GM23338 (cell line): ENCODE results near the gene ZHX3. TPM values are rescaled to one million over a fixed set of nuclear protein-coding genes. Genes with fewer than 3 reads are reported as not detected.

Experiments used
- ATAC-seq: fragments of 200-7000 bp; cut with Tn5 transposase; 3 replicates; pipeline ENCODE4 v1.9.1; 2020
- DNase-seq: peaks from one replicate; pipeline ENCODE4 v3.0.0-alpha.2; 2015; ENCODE audit warnings: low spot score
- H2AFZ ChIP-seq: fragments of 200-600 bp; sonication (generic); 2 replicates; pipeline ENCODE4 v1.8.0; 2016; ENCODE audit warnings: antibody characterized with exemption, mild to moderate bottlenecking, moderate library complexity
- H3F3A ChIP-seq: fragments of 200-600 bp; sonication (generic); replicated peaks from 2 replicates; pipeline ENCODE4 v1.8.0; 2017; ENCODE audit warnings: antibody characterized with exemption, mixed run types, low read depth
- H3K27ac ChIP-seq: fragments of 200-600 bp; sonication (generic); 2 replicates; pipeline ENCODE4 v1.6.1; 2016; ENCODE audit warnings: low read depth
- H3K27me3 ChIP-seq: fragments of 200-600 bp; sonication (generic); 2 replicates; pipeline ENCODE4 v1.8.0; 2016; ENCODE audit warnings: mild to moderate bottlenecking, mixed run types, moderate library complexity; ENCODE audit not compliant: insufficient read depth
- H3K36me3 ChIP-seq: fragments of 200-600 bp; sonication (generic); 2 replicates; pipeline ENCODE4 v1.8.0; 2016; ENCODE audit warnings: mild to moderate bottlenecking; ENCODE audit not compliant: insufficient read depth
- H3K4me1 ChIP-seq: fragments of 200-600 bp; sonication (generic); 2 replicates; pipeline ENCODE4 v1.8.0; 2016; ENCODE audit warnings: mild to moderate bottlenecking, moderate library complexity; ENCODE audit not compliant: insufficient read depth
- H3K4me2 ChIP-seq: fragments of 200-600 bp; sonication (generic); 2 replicates; pipeline ENCODE4 v1.7.1; 2017; ENCODE audit warnings: mixed run types
- H3K4me3 ChIP-seq: fragments of 200-600 bp; sonication (generic); 2 replicates; pipeline ENCODE4 v1.6.1; 2016; ENCODE audit warnings: mixed run types
- H3K79me2 ChIP-seq: fragments of 200-600 bp; sonication (generic); replicated peaks from 2 replicates; pipeline ENCODE4 v1.8.0; 2017; ENCODE audit warnings: mild to moderate bottlenecking; ENCODE audit not compliant: insufficient read depth
- H3K9me2 ChIP-seq: fragments of 200-600 bp; sonication (generic); 2 replicates; pipeline ENCODE4 v1.8.0; 2017; ENCODE audit not compliant: insufficient read depth
- H4K20me1 ChIP-seq: fragments of 200-600 bp; sonication (generic); replicated peaks from 2 replicates; pipeline ENCODE4 v1.8.0; 2017; ENCODE audit warnings: mild to moderate bottlenecking; ENCODE audit not compliant: insufficient read depth
- H3K27ac Mint-ChIP-seq: 2 replicates; pipeline ENCODE4 v1.8.0; 2020; ENCODE audit warnings: inconsistent platforms, mild to moderate bottlenecking, moderate library complexity, mixed read lengths
- H3K27me3 Mint-ChIP-seq: 3 replicates; pipeline ENCODE4 v1.8.0; 2022; ENCODE audit warnings: low read depth, mild to moderate bottlenecking, moderate library complexity, mixed read lengths, inconsistent platforms; ENCODE audit not compliant: insufficient read depth, poor library complexity
- H3K36me3 Mint-ChIP-seq: 3 replicates; pipeline ENCODE4 v1.8.0; 2021; ENCODE audit warnings: low read depth, mild to moderate bottlenecking, inconsistent platforms, moderate library complexity, mixed read lengths
- H3K4me1 Mint-ChIP-seq: 3 replicates; pipeline ENCODE4 v1.8.0; 2020; ENCODE audit warnings: mild to moderate bottlenecking, inconsistent platforms, mixed read lengths
- H3K4me3 Mint-ChIP-seq: 3 replicates; pipeline ENCODE4 v1.8.0; 2021; ENCODE audit warnings: moderate library complexity, mild to moderate bottlenecking, inconsistent platforms, mixed read lengths
- H3K9me3 Mint-ChIP-seq: 3 replicates; pipeline ENCODE4 v1.8.0; 2020; ENCODE audit warnings: moderate library complexity, mild to moderate bottlenecking, inconsistent platforms, mixed read lengths
- CREB1 ChIP-seq: fragments of 250-450 bp; sonication (Bioruptor Pico); IDR thresholded peaks from 2 replicates; pipeline ENCODE4 v1.5.0; 2020; ENCODE audit warnings: low read depth, mild to moderate bottlenecking, moderate library complexity
- EZH2 ChIP-seq: fragments of 200-600 bp; sonication (generic); IDR thresholded peaks from one replicate; pipeline ENCODE4 v1.8.0; 2017; ENCODE audit warnings: antibody characterized with exemption, mild to moderate bottlenecking, low read depth; ENCODE audit not compliant: unreplicated experiment
- NANOG ChIP-seq: IDR thresholded peaks from 2 replicates; pipeline ENCODE4 v1.6.1; 2016; ENCODE audit warnings: antibody characterized with exemption, borderline replicate concordance
- POLR2AphosphoS5 ChIP-seq: IDR thresholded peaks from 2 replicates; pipeline ENCODE4 v1.6.1; 2016; ENCODE audit warnings: antibody characterized with exemption, low read depth
- STAT1 ChIP-seq: IDR thresholded peaks from one replicate; pipeline ENCODE4 v1.6.1; 2016; ENCODE audit warnings: antibody characterized with exemption; ENCODE audit not compliant: unreplicated experiment
- ZNF462 ChIP-seq: fragments of 250-450 bp; sonication (Bioruptor Pico); IDR thresholded peaks from 2 replicates; pipeline ENCODE4 v1.5.0; 2020; ENCODE audit warnings: mild to moderate bottlenecking, moderate library complexity
- polyA plus RNA-seq: library from polyadenylated mRNA; unstranded; fragments of >200 nt; fragmentation: Nextera tagmentation; extraction: Ambion mirVana; gene quantifications from 2 replicates; pipeline ENCODE4 v1.2.1, GENCODE V29; 2016
- total RNA-seq: library from RNA; depleted of rRNA; stranded (reverse); fragments of >200 nt; shearing (Covaris generic); gene quantifications from 2 replicates; pipeline ENCODE4 v1.2.3, GENCODE V29; 2014
- TF ChIP-seq, protein P1 (sequence below): IDR thresholded peaks from one replicate; pipeline ENCODE4 v1.6.1; 2018; ENCODE audit warnings: antibody characterized with exemption; ENCODE audit not compliant: unreplicated experiment

The ZHX3 gene
- total and polyA plus RNA-seq, 2 experiments from 2014 or later: 1.7 to 2.8 TPM

GRCh38 chr20:41349266-41349665 is 31.7 kb upstream of the ZHX3 start (continued):
- TF ChIP-seq ZNF462 (CRISPR knock-in tag) (no peak), CREB1 (no peak), POLR2AphosphoS5 (no peak)
- TF ChIP-seq, protein P1, sequence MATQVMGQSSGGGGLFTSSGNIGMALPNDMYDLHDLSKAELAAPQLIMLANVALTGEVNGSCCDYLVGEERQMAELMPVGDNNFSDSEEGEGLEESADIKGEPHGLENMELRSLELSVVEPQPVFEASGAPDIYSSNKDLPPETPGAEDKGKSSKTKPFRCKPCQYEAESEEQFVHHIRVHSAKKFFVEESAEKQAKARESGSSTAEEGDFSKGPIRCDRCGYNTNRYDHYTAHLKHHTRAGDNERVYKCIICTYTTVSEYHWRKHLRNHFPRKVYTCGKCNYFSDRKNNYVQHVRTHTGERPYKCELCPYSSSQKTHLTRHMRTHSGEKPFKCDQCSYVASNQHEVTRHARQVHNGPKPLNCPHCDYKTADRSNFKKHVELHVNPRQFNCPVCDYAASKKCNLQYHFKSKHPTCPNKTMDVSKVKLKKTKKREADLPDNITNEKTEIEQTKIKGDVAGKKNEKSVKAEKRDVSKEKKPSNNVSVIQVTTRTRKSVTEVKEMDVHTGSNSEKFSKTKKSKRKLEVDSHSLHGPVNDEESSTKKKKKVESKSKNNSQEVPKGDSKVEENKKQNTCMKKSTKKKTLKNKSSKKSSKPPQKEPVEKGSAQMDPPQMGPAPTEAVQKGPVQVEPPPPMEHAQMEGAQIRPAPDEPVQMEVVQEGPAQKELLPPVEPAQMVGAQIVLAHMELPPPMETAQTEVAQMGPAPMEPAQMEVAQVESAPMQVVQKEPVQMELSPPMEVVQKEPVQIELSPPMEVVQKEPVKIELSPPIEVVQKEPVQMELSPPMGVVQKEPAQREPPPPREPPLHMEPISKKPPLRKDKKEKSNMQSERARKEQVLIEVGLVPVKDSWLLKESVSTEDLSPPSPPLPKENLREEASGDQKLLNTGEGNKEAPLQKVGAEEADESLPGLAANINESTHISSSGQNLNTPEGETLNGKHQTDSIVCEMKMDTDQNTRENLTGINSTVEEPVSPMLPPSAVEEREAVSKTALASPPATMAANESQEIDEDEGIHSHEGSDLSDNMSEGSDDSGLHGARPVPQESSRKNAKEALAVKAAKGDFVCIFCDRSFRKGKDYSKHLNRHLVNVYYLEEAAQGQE: no peak

DNA sequence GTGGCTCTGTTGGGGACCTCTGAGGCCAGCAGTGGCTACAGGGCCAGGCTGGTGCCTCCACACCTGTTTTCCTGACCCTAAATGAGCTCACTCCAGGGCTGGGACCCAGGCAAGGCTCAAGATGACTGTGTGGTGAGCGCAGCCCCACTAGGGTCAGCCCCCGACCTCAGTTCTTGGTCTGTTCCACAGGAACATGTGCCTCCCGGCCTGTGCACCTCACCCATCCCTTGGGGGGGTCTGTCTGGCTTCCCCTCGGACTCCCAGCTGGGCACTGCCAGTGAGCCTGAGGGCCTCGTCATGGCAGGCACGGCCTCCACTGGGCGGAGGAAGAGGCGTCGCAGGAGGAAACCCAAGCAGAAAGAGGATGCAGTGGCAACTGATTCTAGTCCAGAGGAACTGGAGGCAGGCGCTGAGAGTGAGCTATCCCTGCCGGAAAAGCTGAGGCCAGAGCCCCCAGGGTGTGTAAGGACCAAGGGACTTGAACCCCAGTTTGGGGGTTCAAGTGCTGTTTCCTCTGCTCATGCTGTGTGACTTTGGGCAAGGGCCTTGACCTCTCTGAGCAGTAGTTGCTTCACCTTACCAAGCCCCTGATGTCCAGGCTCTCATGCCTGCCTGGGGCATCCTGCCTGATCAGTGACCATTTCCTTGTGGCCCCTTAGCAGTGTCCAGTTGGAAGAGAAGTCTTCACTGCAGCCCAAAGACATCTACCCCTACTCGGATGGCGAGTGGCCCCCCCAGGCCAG is 31.1 kb upstream of the ZHX3 start:
- H3K79me2 ChIP-seq: no peaks in the 10 kb centered on the region
- H3K27me3 ChIP-seq: no peaks in the 10 kb centered on the region
- Mint-ChIP-seq H3K4me3 (no peak overlapping the region), H3K27me3 (peaks cover 6% of the 10 kb centered on the region), H3K36me3 (no peaks in the 10 kb centered on the region; the same call in 2 of the 3 replicates), H3K9me3 (no peaks in the 10 kb centered on the region; the same call in 2 of the 3 replicates), H3K4me1 (peaks cover 4% of the 10 kb centered on the region; the same call in 2 of the 3 replicates), H3K27ac (no peak overlapping the region)
- H2AFZ ChIP-seq: no peak overlapping the region
- H3K36me3 ChIP-seq: no peaks in the 10 kb centered on the region
- no peaks in the 10 kb centered on the region; the same call in 1 of the 2 replicates for H4K20me1 ChIP-seq
- no peak overlapping the region for H3K4me2 ChIP-seq
- no peak for ATAC-seq
- H3F3A ChIP-seq: no peaks in the 10 kb centered on the region
- no peaks in the 10 kb centered on the region for H3K9me2 ChIP-seq
- H3K27ac ChIP-seq: no peak overlapping the region
- DNase-seq: no peak
- no peak overlapping the region for H3K4me3 ChIP-seq
- H3K4me1 ChIP-seq: no peaks in the 10 kb centered on the region
- TF ChIP-seq POLR2AphosphoS5: no peak
- no peak for TF ChIP-seq STAT1
- no peak for TF ChIP-seq NANOG
- TF ChIP-seq CREB1: no peak
- TF ChIP-seq EZH2: no peak
